Measurements from ENCODE around the gene GNAQ. TPM values are rescaled to one million over a fixed set of nuclear protein-coding genes. Genes with fewer than 3 reads are reported as not detected.

Gene GNAQ
- total and polyA plus RNA-seq, 2 of the 4 experiments (the other 2 are of a cell fraction): 23.1 to 50.7 TPM

- Histone ChIP-seq H3K36me3 (ENCODE audit: control insufficient read depth, insufficient read depth, low read length) (no peaks in the 10 kb centered on the region), H3K79me1 (ENCODE audit: low read depth in 1 of 2, low read length in 2 of 2) (peaks cover 0 to 40% of the 10 kb centered on the region in 2 experiments; a peak in 3 of 4 replicates), H3K4me1 (ENCODE audit: control insufficient read depth, insufficient read depth, low read length) (peaks cover 6% of the 10 kb centered on the region), H4K8ac (ENCODE audit: low read depth in 2 of 2, low read length in 2 of 2) (no peak overlapping the region), H4K20me1 (ENCODE audit: insufficient read depth, low read length) (0 out of 2 replicates have a peak, but pooled peaks cover 3% of the 10 kb centered on the region), H3K9ac (ENCODE audit: low read depth, low read length) (no peak overlapping the region), H2AK9ac (replicated peaks; ENCODE audit: low read depth, low read length, poor library complexity) (no peak overlapping the region), H3K14ac (replicated peaks; ENCODE audit: low read depth, low read length) (no peak overlapping the region), H3K18ac (ENCODE audit: low read depth, low read length) (no peak overlapping the region), H3K4me3 (ENCODE audit: insufficient read depth, low read depth, low read length) (no peak overlapping the region), H3K4me2 (ENCODE audit: low read depth, low read length) (no peak overlapping the region), H2BK15ac (ENCODE audit: low read depth, low read length) (no peak overlapping the region), H3K27ac (ENCODE audit: insufficient read depth, low read length) (no peak overlapping the region), H4K5ac (ENCODE audit: low read depth, low read length) (no peak overlapping the region), H2AFZ (replicated peaks; ENCODE audit: low read length, poor library complexity) (no peak overlapping the region), H2BK20ac (ENCODE audit: low read depth, low read length) (no peak overlapping the region), H3K9me3 (ENCODE audit: control insufficient read depth, insufficient read depth, low read length) (no peaks in the 10 kb centered on the region), H3K4ac (ENCODE audit: low read depth, low read length) (no peak overlapping the region), H2AK5ac (ENCODE audit: low read depth, low read length) (no peak overlapping the region), H2BK120ac (ENCODE audit: low read depth, low read length) (no peak overlapping the region), H3K56ac (ENCODE audit: extremely low read depth, insufficient read depth, low read length) (no peak overlapping the region), H3K27me3 (ENCODE audit: control insufficient read depth, insufficient read depth, low read length) (no peaks in the 10 kb centered on the region), H3K9me1 (ENCODE audit: insufficient read depth, low read length) (peaks cover 7% of the 10 kb centered on the region), H2BK5ac (ENCODE audit: low read depth, low read length, poor library complexity, severe bottlenecking) (no peak overlapping the region), H4K91ac (ENCODE audit: insufficient read depth, low read depth, low read length) (no peak overlapping the region), H3K23ac (ENCODE audit: low read depth, low read length) (no peak overlapping the region)
- intact Hi-C loops (cut with micrococcal nuclease) (no loop called here), in situ Hi-C loops (cut with MboI; ENCODE audit: low sequenced_read_pairs) (no loop called here), dilution Hi-C loops (cut with HindIII; ENCODE audit: low sequenced_read_pairs, unreplicated experiment) (no loop called here)
- no TSS peak for BruUV-seq (replicated peaks)
- peak; percentile 51 for ATAC-seq (ENCODE audit: low read depth)
- POLR2A ChIA-PET (ENCODE audit: unreplicated experiment): interaction anchor here (0.8 kb wide), 1 partner anchor 9 kb away, joined by 3 read pairs; no protein-coding TSS in a partner anchor
- CTCF ChIA-PET: interaction anchor here (1.5 kb wide), 1 partner anchor 150 kb away, joined by 5 read pairs; no protein-coding TSS in a partner anchor
- DNase-seq: no peak
- TF ChIP-seq MXI1 (IDR thresholded peaks at IDR 0.05; ENCODE audit: borderline replicate concordance, low read depth, low read length) (no peak), RFX5 (IDR thresholded peaks at IDR 0.05; ENCODE audit: low read depth, low read length) (no peak), FOS (IDR thresholded peaks at IDR 0.05; ENCODE audit: low read depth, low read length) (no peak), RAD21 (IDR thresholded peaks at IDR 0.05; ENCODE audit: low read length) (no peak), USF2 (IDR thresholded peaks at IDR 0.05; ENCODE audit: low read depth, low read length) (no peak), POLR2A (IDR thresholded peaks at IDR 0.05; ENCODE audit: low read depth, low read length) (no peak), CHD1 (IDR thresholded peaks at IDR 0.05; ENCODE audit: low read depth, low read length) (no peak), CEBPB (IDR thresholded peaks at IDR 0.05; ENCODE audit: low read depth, low read length) (no peak), MAZ (IDR thresholded peaks at IDR 0.05; ENCODE audit: borderline replicate concordance, low read depth, low read length) (no peak), MAFK (IDR thresholded peaks at IDR 0.05; ENCODE audit: low read depth, low read length) (no peak), RCOR1 (IDR thresholded peaks at IDR 0.05; ENCODE audit: insufficient replicate concordance, low read length) (no peak)
- no CpG with 5 or more reads among the region's 3 CpGs for WGBS, 2 experiments (ENCODE audit: extremely low coverage in 2 of 2, insufficient read length in 1 of 2)
These were observed 146.4 kb downstream of the GNAQ start for GRCh38 chr9:77885104-77885672.

All from IMR-90 (cell line).